Measurements from ENCODE around the gene TRIM6.

The TRIM6 gene

DNA sequence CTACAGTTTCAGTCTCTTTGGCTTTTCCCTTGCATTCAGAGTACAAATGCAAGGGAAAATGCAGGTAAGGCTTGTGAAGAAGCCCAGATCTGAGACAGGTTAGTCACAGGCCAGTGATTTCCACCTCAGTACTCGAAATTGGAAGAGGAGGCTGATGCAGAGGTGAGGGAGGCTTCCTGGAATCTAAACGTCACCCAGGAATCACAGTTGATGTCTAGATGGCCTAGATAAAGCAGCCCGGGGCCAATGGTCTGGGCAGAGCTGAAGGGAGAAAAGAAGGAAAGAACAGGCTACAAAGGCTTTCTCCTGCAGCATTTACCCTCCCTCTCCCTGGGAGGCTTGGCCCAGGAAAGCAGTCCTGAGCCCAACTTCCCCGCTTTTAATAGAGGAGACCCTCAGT, 8.5 kb downstream of the TRIM6 start:
- TF ChIP-seq, protein P1, sequence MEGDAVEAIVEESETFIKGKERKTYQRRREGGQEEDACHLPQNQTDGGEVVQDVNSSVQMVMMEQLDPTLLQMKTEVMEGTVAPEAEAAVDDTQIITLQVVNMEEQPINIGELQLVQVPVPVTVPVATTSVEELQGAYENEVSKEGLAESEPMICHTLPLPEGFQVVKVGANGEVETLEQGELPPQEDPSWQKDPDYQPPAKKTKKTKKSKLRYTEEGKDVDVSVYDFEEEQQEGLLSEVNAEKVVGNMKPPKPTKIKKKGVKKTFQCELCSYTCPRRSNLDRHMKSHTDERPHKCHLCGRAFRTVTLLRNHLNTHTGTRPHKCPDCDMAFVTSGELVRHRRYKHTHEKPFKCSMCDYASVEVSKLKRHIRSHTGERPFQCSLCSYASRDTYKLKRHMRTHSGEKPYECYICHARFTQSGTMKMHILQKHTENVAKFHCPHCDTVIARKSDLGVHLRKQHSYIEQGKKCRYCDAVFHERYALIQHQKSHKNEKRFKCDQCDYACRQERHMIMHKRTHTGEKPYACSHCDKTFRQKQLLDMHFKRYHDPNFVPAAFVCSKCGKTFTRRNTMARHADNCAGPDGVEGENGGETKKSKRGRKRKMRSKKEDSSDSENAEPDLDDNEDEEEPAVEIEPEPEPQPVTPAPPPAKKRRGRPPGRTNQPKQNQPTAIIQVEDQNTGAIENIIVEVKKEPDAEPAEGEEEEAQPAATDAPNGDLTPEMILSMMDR (IDR thresholded peaks at IDR 0.05; ENCODE audit: control insufficient read depth, extremely low read depth, insufficient read depth) = no peak
- DNase-seq (ENCODE audit: low read depth) = no peak
- H3K4me3 ChIP-seq (ENCODE audit: low read depth, low read length) = no peak overlapping the region

DNA sequence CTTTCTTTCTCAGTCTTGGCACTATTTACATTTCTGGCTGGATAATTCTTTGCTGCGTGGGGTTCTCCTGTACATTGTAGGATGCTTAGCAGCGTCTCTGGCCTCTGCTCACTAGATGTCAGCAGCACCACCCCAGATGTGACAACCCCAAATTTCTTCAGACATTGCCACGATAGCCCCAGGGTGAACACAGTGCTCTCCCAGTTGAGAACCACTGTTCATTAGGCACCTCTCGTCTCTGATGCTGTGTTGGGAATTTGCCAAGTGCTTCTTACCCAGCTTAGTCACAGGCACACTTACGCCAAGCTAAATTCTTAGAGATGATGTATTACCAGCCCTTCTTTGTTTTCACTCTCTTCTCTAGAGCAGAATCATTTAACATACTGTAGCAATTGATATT, 9.4 kb downstream of the TRIM6 start:
- no peak for DNase-seq (ENCODE audit: low read depth)
- TF ChIP-seq, protein P1 (IDR thresholded peaks at IDR 0.05; ENCODE audit: control insufficient read depth, extremely low read depth, insufficient read depth) = no peak
- no peak overlapping the region for H3K4me3 ChIP-seq (ENCODE audit: low read depth, low read length)

DNA sequence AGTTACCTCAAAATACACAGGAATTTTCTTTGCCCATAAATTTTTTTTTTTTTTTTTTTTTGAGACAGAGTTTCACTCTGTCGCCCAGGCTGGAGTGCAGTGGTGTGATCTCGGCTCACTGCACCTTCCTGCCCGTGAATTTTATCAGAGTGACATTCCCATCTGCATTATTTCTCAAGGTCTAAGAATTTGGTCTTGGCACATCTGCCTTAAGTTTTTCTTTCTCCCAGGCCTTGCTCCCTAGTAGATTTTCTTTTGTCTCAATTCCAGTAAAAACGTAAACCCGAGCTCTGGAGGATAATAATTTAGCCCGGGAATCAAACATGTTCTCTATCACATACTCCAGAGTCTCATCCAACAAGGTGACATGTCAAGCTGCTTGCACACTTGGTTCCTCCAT, 12.4 kb downstream of the TRIM6 start:
- H3K4me3 ChIP-seq (ENCODE audit: low read depth, low read length) = no peak overlapping the region
- TF ChIP-seq, protein P1 (IDR thresholded peaks at IDR 0.05; ENCODE audit: control insufficient read depth, extremely low read depth, insufficient read depth) = no peak
- DNase-seq (ENCODE audit: low read depth) = no peak

GRCh38 chr11:5610446-5610845, 14.0 kb downstream of the TRIM6 start:
- TF ChIP-seq, protein P1 (IDR thresholded peaks at IDR 0.05; ENCODE audit: control insufficient read depth, extremely low read depth, insufficient read depth) = no peak
- no peak overlapping the region for H3K4me3 ChIP-seq (ENCODE audit: low read depth, low read length)
- no peak for DNase-seq (ENCODE audit: low read depth)

- no peak overlapping the region for H3K4me3 ChIP-seq (ENCODE audit: low read depth, low read length)
- DNase-seq (ENCODE audit: low read depth) = no peak
- TF ChIP-seq, protein P1 (IDR thresholded peaks at IDR 0.05; ENCODE audit: control insufficient read depth, extremely low read depth, insufficient read depth) = no peak
These were observed 15.2 kb downstream of the TRIM6 start for GRCh38 chr11:5611627-5612026.

DNA sequence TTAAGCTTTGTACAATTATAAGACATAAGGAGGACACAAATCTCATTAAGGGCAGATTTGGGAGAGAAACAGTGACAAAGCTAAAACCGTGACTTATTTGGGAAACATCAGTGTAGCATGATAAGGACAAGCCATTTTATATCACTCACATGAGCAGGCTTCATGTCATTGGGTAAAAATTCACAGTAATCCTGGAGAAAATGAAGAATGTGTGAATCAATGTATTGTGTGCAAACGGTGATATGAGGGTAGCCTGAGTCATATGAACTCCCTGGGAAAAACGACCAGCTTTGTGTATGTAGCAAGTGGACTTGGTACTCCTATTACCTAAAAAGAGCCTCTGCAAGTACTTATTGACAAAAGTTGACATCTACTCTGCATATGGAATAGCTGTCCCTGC, 22.4 kb downstream of the TRIM6 start:
- no peak for DNase-seq (ENCODE audit: low read depth)
- H3K4me3 ChIP-seq (ENCODE audit: low read depth, low read length) = no peak overlapping the region
- TF ChIP-seq, protein P1 (IDR thresholded peaks at IDR 0.05; ENCODE audit: control insufficient read depth, extremely low read depth, insufficient read depth) = no peak

DNA sequence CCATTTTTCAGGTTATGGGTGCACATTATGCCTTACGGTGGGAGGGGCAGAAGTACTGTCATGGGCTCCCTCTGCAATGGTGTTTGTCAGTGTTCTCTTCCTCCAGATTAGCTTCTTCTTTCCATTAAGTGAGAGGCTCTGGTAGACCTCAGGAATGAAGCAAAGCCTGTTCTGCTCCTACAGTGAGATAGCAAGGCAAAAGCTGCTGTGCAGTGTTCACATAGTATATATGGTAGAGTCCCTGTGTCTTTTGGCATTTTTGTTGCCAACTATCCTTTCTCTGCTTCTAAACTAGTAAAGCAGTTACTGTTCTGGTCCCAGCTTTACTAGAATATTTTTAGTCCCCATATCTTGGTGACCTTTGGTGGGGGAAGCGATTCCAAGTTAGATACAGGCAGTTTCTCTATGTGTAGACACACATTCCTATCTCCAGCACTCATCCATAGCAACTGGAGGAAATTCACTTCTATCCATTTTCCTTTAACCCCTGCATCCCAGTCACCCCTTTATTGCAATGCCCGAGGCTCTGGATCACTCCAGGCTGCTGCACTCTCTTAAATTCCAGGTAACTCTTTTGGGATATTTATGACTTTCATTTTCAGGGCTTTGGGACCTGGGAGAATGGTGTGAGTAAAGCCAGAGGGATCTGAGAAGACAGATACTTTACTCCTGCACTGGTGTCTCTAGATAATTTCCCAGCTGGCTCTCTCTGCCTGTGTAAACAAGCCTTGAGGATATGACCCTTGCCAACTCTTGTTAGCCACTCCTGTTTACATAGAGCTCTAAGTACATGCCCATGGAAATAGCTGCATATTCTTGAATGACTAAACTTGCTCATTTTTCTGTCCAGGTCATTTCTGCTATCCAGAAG, 24.4 kb downstream of the TRIM6 start:
- DNase-seq (ENCODE audit: low read depth) = peak; percentile 83
- H3K4me3 ChIP-seq (ENCODE audit: low read depth, low read length) = peak overlapping the region; percentile 33
- TF ChIP-seq, protein P1 (IDR thresholded peaks at IDR 0.05; ENCODE audit: control insufficient read depth, extremely low read depth, insufficient read depth) = no peak
